Measurements from ENCODE around the gene COX6A2.

Gene COX6A2

GRCh38 chr16:31464781-31465260 is 36.7 kb upstream of the COX6A2 start:
- peaks cover 13% of the 10 kb centered on the region for H3K4me1 Mint-ChIP-seq
- no peak overlapping the region for H3K27ac Mint-ChIP-seq
- H3K4me3 Mint-ChIP-seq, result no peak overlapping the region
- no peaks in the 10 kb centered on the region for H3K27me3 Mint-ChIP-seq (ENCODE audit: low read depth)
- H3K9me3 Mint-ChIP-seq, result no peaks in the 10 kb centered on the region
- peaks cover 29% of the 10 kb centered on the region for H3K36me3 Mint-ChIP-seq (ENCODE audit: low read depth)
- TF ChIP-seq CTCF (IDR thresholded peaks at IDR 0.05; ENCODE audit: unreplicated experiment in 3 of 3), result no peak

GRCh38 chr16:31464348-31464769 is 36.2 kb upstream of the COX6A2 start:
- TF ChIP-seq CTCF (IDR thresholded peaks at IDR 0.05; ENCODE audit: unreplicated experiment in 3 of 3), result no peak
- Mint-ChIP-seq H3K36me3 (ENCODE audit: low read depth) (peaks cover 29% of the 10 kb centered on the region), H3K27me3 (ENCODE audit: low read depth) (no peaks in the 10 kb centered on the region), H3K4me3 (no peak overlapping the region), H3K27ac (no peak overlapping the region), H3K9me3 (no peaks in the 10 kb centered on the region), H3K4me1 (peaks cover 13% of the 10 kb centered on the region)

GRCh38 chr16:31461921-31462804 is 34.0 kb upstream of the COX6A2 start:
- Mint-ChIP-seq H3K27ac (no peak overlapping the region), H3K9me3 (no peaks in the 10 kb centered on the region), H3K36me3 (ENCODE audit: low read depth) (peaks cover 29% of the 10 kb centered on the region), H3K4me1 (peaks cover 18% of the 10 kb centered on the region), H3K4me3 (no peak overlapping the region), H3K27me3 (ENCODE audit: low read depth) (no peaks in the 10 kb centered on the region)
- no peak for TF ChIP-seq CTCF (IDR thresholded peaks at IDR 0.05; ENCODE audit: unreplicated experiment in 3 of 3)

GRCh38 chr16:31461201-31461920 is 33.2 kb upstream of the COX6A2 start:
- peak overlapping the region; percentile 97 to 99 (median 98) for H3K27ac Mint-ChIP-seq
- H3K27me3 Mint-ChIP-seq (ENCODE audit: low read depth), result no peaks in the 10 kb centered on the region
- peak overlapping the region; percentile 60 to 93 (median 76) for H3K4me3 Mint-ChIP-seq
- no peaks in the 10 kb centered on the region for H3K9me3 Mint-ChIP-seq
- H3K36me3 Mint-ChIP-seq (ENCODE audit: low read depth), result peaks cover 24% of the 10 kb centered on the region
- peaks cover 22% of the 10 kb centered on the region for H3K4me1 Mint-ChIP-seq
- TF ChIP-seq CTCF (IDR thresholded peaks at IDR 0.05; ENCODE audit: unreplicated experiment in 3 of 3), result no peak

- no peaks in the 10 kb centered on the region for H3K9me3 Mint-ChIP-seq
- peak overlapping the region; percentile 97 to 99 (median 98) for H3K27ac Mint-ChIP-seq
- TF ChIP-seq CTCF (IDR thresholded peaks at IDR 0.05; ENCODE audit: unreplicated experiment in 3 of 3), result peak; percentile 61 to 72 (median 67)
- H3K27me3 Mint-ChIP-seq (ENCODE audit: low read depth), result no peaks in the 10 kb centered on the region
- H3K4me1 Mint-ChIP-seq, result peaks cover 27% of the 10 kb centered on the region
- H3K36me3 Mint-ChIP-seq (ENCODE audit: low read depth), result peaks cover 22% of the 10 kb centered on the region
- H3K4me3 Mint-ChIP-seq, result peak overlapping the region; percentile 89 to 93 (median 93)
These were observed 32.4 kb upstream of the COX6A2 start for GRCh38 chr16:31460582-31461002.

Data from nephron (organoid).